Loucy (cell line): ENCODE data around the gene TTC21B.

Experiments
- EZH2phosphoT487 ChIP-seq: fragments of 200-600 bp; IDR thresholded peaks from 2 replicates; pipeline ENCODE4 v1.6.1; 2018; ENCODE audit warnings: antibody characterized with exemption, mild to moderate bottlenecking, moderate library complexity, borderline replicate concordance
- TF ChIP-seq, protein P1 (sequence below): fragments of 200-600 bp; sonication (generic); conservative IDR thresholded peaks from 2 replicates; pipeline ENCODE4 v1.5.1; 2014; ENCODE audit warnings: mild to moderate bottlenecking, antibody characterized with exemption, low read length

DNA sequence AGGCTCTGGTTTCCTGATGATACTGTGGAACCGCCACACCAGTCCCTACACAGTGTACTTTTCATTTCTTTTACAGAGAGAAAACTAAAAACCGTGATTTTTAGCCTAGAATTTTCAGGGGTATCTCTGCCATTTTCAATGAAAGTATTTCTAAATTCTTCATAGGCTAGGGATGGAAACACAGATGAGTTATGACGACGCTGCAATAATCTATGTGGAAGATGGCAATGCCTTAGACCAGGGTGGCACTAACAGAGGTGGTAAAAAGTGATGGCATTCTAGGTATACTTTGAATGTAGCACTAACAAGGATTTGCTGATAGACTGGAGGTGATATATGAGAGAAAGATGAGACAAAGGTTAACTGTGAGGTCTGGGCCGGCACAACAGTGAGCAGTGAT, 56.5 kb downstream of the TTC21B start:
- TF ChIP-seq, protein P1, sequence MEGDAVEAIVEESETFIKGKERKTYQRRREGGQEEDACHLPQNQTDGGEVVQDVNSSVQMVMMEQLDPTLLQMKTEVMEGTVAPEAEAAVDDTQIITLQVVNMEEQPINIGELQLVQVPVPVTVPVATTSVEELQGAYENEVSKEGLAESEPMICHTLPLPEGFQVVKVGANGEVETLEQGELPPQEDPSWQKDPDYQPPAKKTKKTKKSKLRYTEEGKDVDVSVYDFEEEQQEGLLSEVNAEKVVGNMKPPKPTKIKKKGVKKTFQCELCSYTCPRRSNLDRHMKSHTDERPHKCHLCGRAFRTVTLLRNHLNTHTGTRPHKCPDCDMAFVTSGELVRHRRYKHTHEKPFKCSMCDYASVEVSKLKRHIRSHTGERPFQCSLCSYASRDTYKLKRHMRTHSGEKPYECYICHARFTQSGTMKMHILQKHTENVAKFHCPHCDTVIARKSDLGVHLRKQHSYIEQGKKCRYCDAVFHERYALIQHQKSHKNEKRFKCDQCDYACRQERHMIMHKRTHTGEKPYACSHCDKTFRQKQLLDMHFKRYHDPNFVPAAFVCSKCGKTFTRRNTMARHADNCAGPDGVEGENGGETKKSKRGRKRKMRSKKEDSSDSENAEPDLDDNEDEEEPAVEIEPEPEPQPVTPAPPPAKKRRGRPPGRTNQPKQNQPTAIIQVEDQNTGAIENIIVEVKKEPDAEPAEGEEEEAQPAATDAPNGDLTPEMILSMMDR = no peak
- TF ChIP-seq EZH2phosphoT487 = no peak
